Eye (tissue), 1 donor: ENCODE results near the gene ZNF132.
A peak's percentile ranks its signal among the peaks of the same experiment; 100 is the strongest.
"Not testable (repeated sequence)": the region's sequence is repeated elsewhere in the genome, so short reads cannot be mapped to it uniquely, and the experiment has no call there.

ENCODE experiments used
- DNase-seq: peaks from one replicate; pipeline ENCODE4 v3.0.0-alpha.2; 2015

Gene ZNF132

DNA sequence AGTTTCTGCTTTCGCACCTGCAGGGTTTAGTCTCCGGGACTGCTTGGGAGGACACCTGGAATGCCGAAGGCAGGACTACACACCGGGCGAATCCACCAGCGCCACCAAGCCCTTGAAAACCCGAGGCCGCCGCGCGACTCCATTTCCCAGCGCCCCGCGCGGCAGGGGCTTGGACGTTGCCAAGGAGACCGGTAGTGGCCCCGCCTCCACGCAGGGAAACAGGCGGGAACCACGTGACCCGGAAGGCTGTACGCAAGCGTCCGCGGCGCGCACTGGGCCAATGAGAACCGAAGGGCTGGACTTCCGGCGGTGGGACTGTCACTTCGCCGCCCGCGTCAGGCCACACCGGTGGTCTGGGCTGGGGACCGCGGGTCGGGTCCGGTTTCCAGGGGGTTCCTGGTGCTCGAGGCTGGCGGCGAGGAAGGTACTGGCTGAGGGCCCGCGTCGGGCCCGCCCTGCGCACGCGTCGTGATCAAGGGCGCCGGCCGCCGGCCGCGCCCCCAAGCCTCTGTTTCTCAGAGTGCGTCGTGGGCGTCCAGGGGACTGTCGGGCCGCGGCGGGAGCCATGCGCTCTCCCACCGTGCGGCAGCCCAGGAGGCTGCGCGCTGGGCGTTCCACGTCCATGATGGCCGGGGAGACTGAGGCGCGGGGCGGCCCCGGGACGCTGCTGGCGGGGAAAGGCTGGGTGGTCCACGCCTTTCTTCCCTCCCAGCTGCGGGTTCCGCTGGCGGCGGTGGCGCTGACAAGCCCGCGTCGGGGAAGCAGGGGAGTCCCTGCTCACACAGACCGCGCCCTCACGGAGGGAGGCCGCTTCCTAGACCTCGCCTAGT, 27.0 kb upstream of the ZNF132 start, which contains the start of gene ZNF324:
Gene ZNF324 (plus strand): TSS at position 321 of the 830 bp plus-strand sequence. CDS start 2,106 bp downstream, outside the sequence.
- DNase-seq = peak; percentile 99

DNA sequence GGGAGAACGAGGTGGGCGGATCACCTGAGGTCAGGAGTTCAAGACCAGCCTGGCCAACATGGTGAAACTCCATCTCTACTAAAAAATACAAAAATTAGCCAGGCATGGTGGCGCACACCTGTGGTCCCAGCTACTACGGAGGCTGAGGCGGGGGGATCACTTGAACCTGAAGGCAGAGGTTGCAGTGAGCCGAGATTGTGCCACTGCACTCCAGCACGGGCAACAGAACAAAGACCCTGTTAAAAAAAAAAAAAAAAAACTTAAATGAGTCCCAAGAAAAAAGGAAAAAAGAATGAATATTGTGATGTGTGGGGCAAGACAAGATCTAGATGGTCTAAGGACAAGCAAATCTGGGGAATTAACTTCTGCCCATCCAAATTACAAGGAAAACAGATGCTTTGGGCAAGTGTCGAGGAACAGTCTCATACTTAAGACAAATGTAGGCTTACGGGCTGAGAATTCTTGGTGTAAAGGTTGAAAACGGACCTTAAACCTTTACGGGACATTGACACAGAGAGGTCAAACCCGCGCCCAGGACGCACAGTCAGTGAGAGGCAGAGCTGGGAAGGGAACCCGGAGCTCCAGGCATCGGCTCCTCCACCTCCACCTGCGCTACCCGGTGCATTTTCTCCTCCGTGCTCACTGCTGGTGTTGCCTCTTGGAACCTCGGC, 26.3 kb upstream of the ZNF132 start:
- no peak for DNase-seq

DNA sequence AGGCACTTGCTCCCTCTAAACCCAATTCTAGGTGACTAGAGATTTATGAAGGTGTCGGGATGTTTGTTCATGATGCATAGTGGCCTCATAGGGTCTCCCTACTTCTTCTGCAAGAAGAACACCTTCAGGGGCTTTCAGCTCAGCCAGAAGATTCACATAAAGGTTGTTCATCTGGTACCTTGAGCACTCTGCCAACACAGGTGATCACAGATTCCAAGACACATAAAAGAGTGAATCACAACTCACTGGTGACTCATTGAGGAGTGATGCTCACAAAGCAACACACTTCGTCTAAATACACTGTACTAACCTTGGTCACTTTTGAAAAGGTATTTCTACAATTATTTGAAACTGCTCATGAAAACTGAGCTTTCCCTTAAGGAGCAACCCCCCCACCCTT, 20.1 kb upstream of the ZNF132 start:
- no peak for DNase-seq

DNA sequence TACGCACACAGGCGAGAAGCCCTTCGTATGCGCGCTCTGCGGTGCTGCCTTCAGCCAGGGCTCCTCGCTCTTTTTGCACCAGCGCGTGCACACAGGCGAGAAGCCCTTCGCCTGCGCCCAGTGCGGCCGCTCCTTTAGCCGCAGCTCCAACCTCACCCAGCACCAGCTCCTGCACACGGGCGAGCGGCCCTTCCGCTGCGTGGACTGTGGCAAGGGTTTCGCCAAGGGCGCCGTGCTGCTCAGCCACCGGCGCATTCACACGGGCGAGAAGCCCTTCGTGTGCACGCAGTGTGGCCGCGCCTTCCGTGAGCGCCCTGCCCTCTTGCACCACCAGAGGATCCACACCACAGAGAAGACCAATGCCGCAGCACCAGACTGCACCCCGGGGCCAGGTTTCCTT, 16.2 kb upstream of the ZNF132 start:
- no peak for DNase-seq

DNA sequence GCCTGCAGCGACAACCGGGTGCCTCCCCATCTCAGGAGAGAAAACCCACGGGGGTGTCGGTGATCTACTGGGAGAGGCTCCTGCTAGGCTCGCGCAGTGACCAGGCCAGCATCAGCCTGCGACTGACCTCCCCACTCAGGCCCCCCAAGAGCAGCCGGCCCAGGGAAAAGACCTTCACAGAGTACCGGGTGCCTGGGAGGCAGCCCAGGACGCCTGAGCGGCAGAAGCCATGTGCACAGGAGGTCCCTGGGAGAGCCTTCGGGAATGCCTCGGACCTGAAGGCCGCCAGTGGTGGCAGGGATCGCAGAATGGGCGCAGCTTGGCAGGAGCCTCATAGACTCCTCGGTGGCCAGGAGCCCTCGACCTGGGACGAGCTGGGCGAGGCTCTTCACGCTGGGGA, 15.4 kb upstream of the ZNF132 start:
- no peak for DNase-seq

DNA sequence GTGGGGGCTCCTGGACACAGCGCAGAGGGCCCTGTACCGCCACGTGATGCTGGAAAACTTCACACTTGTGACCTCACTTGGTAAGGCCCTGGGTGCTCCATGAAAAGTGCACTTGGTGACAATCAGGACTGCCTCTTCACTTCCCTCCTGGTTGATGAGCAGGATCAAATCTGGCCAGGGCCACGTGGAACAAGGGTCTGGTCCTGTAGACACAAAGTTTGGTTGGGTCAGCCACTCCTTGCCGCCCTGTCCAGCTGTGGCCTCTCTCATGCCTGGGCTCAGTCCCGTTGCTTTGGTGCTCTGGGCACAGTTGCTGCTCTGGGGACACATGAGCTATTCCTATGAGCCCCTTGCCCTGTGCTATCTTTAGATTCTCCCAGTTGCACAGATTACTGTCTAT, 13.8 kb upstream of the ZNF132 start:
- DNase-seq = no peak

DNA sequence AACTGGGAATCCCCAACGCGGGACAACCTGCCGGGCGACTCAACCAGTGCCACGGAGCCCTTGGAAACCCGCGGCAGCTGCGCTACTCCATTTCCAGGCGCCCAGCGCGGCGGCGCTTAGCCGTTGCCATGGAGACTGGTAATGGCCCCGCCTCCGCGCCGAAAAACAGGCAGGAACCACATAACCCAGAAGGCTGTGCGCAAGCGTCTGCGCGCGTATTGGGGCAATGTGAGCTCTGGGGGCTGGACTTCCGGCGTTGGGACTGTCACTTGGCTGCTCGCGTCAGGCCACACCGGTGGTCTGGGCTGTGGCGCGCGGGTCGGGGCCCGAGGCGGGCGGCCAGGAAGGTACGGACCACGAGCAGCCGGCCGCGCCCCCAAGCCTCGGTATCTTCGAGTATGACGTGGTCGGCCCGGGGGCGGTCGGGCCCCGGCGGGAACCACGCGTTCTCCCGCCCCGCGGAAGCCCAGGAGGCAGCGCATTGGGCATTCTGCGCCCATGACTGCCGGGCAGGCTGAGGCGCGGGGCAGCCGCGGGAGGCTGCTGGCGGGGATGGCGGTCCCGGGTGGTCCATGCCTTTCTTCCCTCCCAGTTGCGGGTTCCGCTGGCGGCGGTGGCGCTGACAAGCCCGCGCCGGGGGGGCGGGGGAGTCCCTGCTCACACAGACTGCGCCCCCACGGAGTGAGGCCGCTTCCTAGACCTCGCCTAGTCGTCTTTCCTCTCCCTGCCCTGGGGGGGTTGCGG, 11.6 kb upstream of the ZNF132 start, which contains the start of gene ZNF324B:
Gene ZNF324B (plus strand): TSS at position 265 of the 744 bp plus-strand sequence. CDS start 2,080 bp downstream, outside the sequence.
- DNase-seq = peak; percentile 99

DNA sequence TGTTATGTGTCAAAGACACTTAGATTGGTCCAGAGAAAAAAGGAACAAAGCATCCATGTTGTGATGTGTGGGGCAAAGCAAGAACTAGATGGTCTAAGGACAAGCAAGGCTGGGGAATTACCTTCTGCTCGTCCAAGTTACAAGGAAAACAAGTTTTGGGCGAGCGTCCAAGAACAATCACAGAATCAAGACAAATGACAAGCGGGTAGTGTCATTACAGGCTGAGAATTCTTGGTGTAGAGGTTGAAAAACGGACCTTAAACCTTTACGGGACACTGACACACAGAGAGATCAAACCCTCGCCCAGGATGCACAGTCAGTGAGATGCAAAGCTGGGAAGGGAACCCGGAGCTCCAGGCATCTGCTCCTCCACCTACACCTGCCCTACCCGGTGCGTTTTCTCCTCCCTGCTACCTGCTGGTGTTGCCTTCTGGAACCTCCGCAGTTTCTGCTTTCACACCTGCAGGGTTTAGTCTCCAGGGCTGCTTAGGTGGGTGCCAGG, 11.0 kb upstream of the ZNF132 start:
- DNase-seq = no peak

DNA sequence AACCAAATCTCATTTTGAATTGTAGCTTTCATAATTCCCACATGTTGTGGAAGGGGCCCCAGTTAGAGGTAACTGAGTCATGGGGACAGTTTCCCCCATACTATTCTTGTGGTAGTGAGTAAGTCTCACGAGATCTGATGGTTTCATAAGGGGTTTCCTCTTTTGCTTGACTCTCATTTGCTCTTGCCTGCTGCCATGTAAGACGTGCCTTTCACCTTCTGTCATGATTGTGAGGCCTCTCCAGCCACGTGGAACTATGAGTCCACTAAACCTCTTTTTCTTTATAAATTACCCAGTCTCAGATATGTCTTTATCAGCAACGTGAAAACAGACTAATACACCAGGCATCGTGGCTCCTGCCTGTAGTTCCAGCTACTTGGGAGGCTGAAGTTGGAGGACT, 10.0 kb upstream of the ZNF132 start:
- not testable (repeated sequence) for DNase-seq

DNA sequence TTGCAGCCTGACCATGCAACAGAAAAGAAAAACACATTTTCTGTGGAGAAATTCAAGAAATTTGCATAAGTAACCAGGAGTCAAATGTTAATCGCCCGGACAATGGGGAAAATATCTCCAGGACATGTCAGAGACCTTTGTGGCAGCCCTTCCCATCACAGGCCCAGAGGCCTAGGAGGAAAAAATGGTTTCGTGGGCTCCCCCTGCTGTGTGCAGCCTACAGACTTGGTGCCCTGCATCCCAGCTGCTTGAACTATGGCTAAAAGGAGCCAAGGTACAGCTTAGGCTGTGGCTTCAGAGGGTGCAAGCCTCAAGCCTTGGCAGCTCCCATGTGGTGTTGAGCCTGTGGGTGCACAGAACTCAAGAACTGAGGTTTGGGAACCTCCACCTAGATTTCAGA, 8.9 kb upstream of the ZNF132 start:
- not testable (repeated sequence) for DNase-seq

DNA sequence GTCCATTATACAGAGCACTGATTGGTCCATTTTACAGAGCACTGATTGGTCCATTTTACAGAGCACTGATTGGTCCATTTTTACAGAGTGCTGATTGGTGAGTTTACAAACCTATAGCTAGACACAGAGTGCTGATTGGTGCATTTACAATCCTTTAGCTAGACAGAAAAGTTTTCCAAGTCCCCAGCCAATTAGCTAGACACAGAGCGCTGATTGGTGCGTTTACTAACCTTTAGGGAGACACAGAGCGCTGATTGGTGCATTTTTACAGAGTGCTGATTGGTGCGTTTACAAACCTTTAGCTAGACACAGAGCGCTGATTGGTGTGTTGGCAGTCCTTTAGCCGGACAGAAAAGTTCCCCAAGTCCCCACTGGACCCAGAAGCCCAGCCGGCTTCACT, 3.0 kb upstream of the ZNF132 start:
- not testable (repeated sequence) for DNase-seq

DNA sequence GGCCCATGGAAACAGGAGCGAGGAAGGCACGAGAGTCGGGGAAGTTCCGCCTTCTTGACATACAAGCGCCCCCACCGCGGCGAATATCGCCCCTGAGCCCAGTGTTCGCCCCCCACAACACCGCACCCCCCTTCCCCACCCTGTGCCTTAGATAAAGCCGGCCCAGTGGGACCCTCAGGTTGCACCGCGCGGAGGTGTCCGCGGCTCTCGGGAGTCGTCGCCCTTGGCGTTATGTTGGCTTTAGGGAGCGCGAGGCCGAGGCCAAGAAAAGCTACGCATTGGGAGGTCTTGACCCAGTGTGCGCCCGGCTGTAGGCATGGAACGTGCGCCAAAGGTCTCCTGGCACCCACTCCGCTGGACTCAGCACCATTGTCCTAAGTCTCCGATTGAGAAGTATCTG, 603 bp upstream of the ZNF132 start:
- no peak for DNase-seq

DNA sequence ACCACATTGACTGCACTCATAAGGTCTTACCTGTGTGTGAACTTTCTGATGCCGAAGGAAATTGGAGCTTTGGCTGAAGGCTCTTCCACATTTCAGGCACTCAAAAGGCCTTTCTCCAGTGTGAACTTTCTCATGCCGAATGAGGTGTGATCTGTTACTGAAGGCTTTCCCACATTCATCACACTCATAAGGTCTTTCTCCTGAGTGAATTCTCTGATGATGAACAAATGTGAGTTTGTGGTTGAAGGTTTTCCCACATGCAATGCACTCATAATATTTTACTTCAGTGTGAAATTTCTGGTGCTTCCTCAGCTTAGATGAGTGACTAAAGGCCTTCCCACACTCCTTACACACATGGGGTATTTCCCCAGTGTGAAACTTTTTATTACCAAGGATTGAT, 5.7 kb downstream of the ZNF132 start:
- DNase-seq = no peak

DNA sequence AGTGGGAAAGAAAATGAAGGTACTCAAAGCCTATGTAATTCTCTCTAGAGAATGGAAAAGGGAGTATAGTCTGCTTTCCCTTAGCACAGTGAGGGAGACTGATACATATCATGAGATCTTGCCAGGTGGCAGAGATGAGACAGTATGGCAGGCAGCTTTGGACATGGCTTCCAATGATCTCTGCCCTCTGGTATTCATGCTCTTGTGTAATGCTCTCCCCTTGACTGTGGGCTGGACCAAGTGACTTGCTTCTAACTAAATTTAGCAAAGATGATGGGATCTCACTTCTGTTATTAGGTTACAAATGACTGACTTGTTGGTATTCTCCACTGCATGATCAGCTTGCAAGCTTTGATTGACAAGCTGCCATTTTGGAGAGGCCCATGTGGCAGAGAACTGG, 10.2 kb downstream of the ZNF132 start:
- DNase-seq = no peak

DNA sequence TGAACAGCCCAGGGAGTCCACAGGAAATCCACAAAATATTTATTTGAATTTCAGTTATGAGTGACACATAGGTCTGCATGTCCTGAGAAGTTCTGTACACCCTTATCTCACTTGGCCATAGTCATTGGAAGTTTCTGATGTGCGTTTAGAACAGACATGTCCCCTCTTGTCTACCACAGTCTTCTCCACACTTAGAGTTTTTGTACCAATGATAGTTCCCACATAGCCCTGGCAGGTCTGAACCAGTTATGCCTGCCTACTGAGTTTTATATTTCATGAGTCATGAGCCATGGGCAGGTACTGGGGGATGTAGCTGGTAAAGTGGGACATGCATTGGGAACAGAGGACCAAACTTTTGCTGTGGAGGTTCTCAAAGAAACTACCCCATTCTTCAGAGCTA, 11.3 kb downstream of the ZNF132 start:
- no peak for DNase-seq

DNA sequence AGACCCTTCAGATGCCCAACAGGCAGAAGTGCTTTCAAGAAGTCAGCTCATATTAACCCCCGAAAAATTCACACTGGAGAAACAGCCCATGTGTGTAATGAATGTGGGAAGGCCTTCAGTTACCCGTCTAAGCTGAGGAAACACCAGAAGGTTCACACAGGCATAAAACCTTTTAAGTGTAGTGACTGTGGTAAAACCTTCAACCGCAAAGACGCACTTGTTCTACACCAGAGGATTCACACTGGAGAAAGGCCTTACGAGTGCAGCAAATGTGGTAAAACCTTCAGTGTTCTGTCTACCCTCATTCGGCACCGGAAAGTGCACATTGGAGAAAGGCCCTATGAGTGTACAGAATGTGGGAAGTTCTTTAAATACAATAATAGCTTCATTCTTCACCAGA, 22.9 kb downstream of the ZNF132 start:
- no peak for DNase-seq

DNA sequence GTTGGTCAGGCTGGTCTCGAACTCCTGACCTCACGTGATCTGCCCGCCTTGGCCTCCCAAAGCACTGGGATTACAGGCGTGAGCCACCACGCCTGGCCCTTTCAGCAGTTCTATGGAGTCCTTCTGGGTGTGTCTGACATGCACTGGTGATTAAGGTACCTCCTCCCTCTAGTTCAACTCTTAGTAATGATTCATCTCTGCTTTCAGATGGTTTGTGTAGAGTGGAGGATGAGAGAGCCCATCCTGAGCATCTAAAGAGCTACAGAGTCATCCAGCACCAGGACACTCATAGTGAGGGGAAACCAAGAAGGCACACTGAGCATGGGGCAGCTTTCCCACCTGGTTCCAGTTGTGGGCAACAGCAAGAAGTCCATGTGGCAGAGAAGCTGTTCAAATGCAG, 23.3 kb downstream of the ZNF132 start:
- DNase-seq = no peak

DNA sequence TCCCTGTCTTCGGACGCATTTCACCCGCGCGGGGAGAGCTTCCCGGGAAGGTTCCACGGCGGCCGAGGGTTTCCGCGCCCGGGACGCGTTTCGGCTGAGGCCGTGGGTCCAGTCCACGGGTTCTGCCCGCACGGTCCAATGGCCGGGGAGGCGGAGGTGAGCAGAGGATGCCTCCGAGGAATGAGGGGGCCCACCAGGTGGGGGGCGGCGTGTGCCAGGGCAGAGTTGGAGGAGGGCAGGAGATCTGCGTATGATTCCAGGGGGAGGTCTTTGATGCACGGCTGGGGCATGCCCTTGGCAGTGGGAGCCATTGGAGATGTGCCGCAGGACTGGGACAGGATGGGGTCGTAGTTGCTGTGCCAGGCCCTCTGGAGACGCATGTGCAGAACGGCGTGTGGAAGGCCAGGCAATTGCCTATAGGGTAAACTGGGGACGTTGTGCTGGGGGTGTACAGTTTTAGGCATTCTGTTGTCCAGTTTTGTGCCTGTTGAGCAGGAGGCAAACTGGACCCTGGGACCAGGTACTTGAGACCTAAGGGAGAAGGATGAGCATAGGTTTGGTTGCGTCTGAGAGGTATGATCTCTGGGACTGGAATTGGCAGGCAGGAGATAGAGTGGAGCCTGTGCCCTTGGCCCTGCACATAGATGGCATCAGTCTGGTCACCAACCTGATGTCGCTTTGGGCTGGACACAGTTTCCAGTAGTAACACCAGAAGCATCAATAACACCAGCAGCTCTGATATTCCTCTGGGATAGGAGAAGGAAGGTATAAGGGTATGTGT, 30.8 kb downstream of the ZNF132 start:
- peak; percentile 61 for DNase-seq

DNA sequence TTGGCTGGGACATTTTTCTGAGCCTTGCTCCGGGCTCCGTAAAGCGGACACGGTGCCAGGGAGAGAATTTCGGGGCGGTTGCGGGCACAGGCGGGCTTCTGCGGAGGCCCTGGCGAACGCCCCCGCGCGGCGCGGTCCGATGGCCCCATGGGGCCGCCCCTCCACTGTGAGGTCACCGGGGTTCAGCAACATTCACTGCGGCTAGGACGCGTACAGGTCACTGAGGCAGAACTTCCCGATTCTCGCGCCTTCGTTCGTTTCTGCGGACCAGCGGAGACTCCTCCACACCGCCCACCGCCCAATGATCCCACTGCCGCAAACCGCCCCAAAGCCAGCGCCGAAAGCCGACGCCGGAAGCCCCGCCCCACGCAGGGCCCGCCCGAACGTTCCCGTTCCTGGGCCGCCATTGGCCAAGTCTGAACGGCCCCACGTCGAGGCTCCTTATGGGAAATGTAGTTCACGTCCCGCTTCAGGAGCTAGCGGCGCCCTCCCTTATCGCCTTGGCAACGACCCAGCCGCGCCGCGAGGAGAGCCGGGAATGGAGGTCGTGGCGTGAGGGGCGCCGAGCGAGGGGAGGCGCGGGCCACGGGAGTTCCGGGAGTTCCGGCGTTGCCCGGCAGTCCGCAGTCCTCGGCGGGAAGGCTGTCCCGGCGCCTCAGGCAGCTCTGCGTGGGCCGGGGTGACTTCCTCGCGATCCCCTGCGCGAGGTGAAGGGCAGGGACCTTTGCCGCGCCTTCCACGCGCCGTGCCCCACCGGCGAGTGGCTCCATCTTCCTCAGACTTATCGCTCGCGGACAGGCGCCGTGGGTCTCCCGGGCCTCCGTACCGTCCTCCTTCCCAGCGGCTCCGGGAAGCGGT, 31.6 kb downstream of the ZNF132 start, which contains the start of gene ZNF584:
Gene ZNF584 (plus strand): TSS at position 498 of the 858 bp plus-strand sequence. CDS start 499 bp downstream, outside the sequence.
- peak; percentile 99 for DNase-seq

DNA sequence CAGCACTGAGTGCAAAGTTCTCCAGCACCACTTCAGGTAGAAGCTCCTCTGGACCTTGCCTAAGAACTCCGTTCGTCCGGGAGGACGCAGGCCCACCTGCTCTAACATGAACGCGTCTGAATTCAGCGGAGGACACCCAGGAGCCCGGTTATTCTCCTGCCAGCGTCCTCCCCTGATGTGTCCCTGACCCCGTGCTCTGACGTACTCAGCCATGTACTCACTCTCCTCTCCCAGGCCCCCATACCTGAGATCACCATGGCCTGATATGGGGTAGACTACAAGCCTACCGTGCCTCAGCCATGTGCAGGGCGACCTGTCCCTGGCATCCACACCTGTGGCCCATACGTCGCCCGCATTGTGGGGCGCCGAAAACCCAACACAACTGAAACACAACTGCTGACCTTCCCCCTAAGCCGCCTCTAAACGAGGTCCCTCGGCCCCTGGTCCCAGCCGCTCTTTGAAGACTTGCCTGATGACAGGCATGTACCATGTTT, 32.2 kb downstream of the ZNF132 start:
- DNase-seq = peak; percentile 49
